Loucy (cell line): ENCODE results near the gene KRT31.
"Not testable (repeated sequence)": the region's sequence is repeated elsewhere in the genome, so short reads cannot be mapped to it uniquely, and the experiment has no call there.

Source experiments
- H2AFZ ChIP-seq: fragments of 200-600 bp; sonication (generic); 2 replicates; pipeline ENCODE4 v1.6.0; 2016; ENCODE audit warnings: antibody characterized with exemption, mild to moderate bottlenecking, low read length, moderate library complexity
- H3F3A ChIP-seq: fragments of 200-600 bp; 2 replicates; pipeline ENCODE4 v1.6.0; 2016; ENCODE audit warnings: antibody characterized with exemption, low read depth, mild to moderate bottlenecking
- H3K27me3 ChIP-seq: fragments of 200-600 bp; sonication (generic); 2 replicates; pipeline ENCODE4 v1.6.1; 2014; ENCODE audit warnings: low read length, mild to moderate bottlenecking; ENCODE audit not compliant: insufficient read depth, poor library complexity, severe bottlenecking
- H3K36me3 ChIP-seq: fragments of 200-600 bp; sonication (generic); 2 replicates; pipeline ENCODE4 v1.6.1; 2016; ENCODE audit warnings: low read length; ENCODE audit not compliant: insufficient read depth
- H3K4me1 ChIP-seq: fragments of 200-600 bp; sonication (generic); 2 replicates; pipeline ENCODE4 v1.5.1; 2014; ENCODE audit warnings: low read length, mild to moderate bottlenecking; ENCODE audit not compliant: insufficient read depth, poor library complexity, severe bottlenecking
- H3K4me2 ChIP-seq: fragments of 200-600 bp; sonication (generic); 2 replicates; pipeline ENCODE4 v1.6.0; 2014; ENCODE audit warnings: antibody characterized with exemption, low read length, low read depth, mild to moderate bottlenecking; ENCODE audit not compliant: poor library complexity, severe bottlenecking
- H3K4me3 ChIP-seq: fragments of 200-600 bp; sonication (generic); 2 replicates; pipeline ENCODE4 v1.5.1; 2014; ENCODE audit warnings: low read length, mild to moderate bottlenecking, mixed read lengths; ENCODE audit not compliant: poor library complexity, severe bottlenecking
- H3K79me2 ChIP-seq: fragments of 200-600 bp; sonication (generic); 2 replicates; pipeline ENCODE4 v1.6.1; 2014; ENCODE audit warnings: low read length; ENCODE audit not compliant: insufficient read depth
- H3K9ac ChIP-seq: fragments of 200-600 bp; sonication (generic); 2 replicates; pipeline ENCODE4 v1.6.0; 2014; ENCODE audit warnings: mild to moderate bottlenecking, low read depth, low read length, moderate library complexity; ENCODE audit not compliant: poor library complexity, severe bottlenecking
- H3K9me2 ChIP-seq: fragments of 200-600 bp; sonication (generic); replicated peaks from 2 replicates; pipeline ENCODE4 v1.6.1; 2016; ENCODE audit warnings: low read depth, low read length, mixed read lengths
- H3K9me3 ChIP-seq: fragments of 200-600 bp; sonication (generic); 2 replicates; pipeline ENCODE4 v1.6.1; 2014; ENCODE audit warnings: mild to moderate bottlenecking, antibody characterized with exemption, low read length, low read depth; ENCODE audit not compliant: insufficient read depth
- H4K20me1 ChIP-seq: fragments of 200-600 bp; sonication (generic); 2 replicates; pipeline ENCODE4 v1.6.0; 2014; ENCODE audit warnings: antibody characterized with exemption, low read length, mild to moderate bottlenecking; ENCODE audit not compliant: insufficient read depth, poor library complexity, severe bottlenecking
- CTCF ChIP-seq: fragments of 200-600 bp; sonication (generic); conservative IDR thresholded peaks from 2 replicates; pipeline ENCODE4 v1.5.1; 2014; ENCODE audit warnings: mild to moderate bottlenecking, antibody characterized with exemption, low read length
- EZH2phosphoT487 ChIP-seq: fragments of 200-600 bp; IDR thresholded peaks from 2 replicates; pipeline ENCODE4 v1.6.1; 2018; ENCODE audit warnings: antibody characterized with exemption, mild to moderate bottlenecking, moderate library complexity, borderline replicate concordance

KRT31 gene

GRCh38 chr17:41396340-41396739 lies 1.1 kb downstream of the KRT31 start:
- Histone ChIP-seq H3F3A (no peaks in the 10 kb centered on the region), H3K9ac (no peak overlapping the region), H3K4me3 (no peak overlapping the region), H4K20me1 (no peaks in the 10 kb centered on the region), H3K9me3 (no peaks in the 10 kb centered on the region), H2AFZ (no peak overlapping the region), H3K4me1 (no peaks in the 10 kb centered on the region), H3K4me2 (no peak overlapping the region), H3K27me3 (no peaks in the 10 kb centered on the region), H3K9me2 (no peaks in the 10 kb centered on the region), H3K79me2 (no peaks in the 10 kb centered on the region), H3K36me3 (no peaks in the 10 kb centered on the region)
- TF ChIP-seq EZH2phosphoT487 (no peak), CTCF (no peak)

- no peaks in the 10 kb centered on the region for H3F3A ChIP-seq
- no peak overlapping the region for H3K9ac ChIP-seq
- no peaks in the 10 kb centered on the region for H3K9me2 ChIP-seq
- TF ChIP-seq CTCF, result no peak
- no peak for TF ChIP-seq EZH2phosphoT487
- H3K4me1 ChIP-seq, result no peaks in the 10 kb centered on the region
- no peaks in the 10 kb centered on the region for H3K36me3 ChIP-seq
- H4K20me1 ChIP-seq, result no peaks in the 10 kb centered on the region
- no peak overlapping the region for H2AFZ ChIP-seq
- H3K79me2 ChIP-seq, result no peaks in the 10 kb centered on the region
- no peaks in the 10 kb centered on the region for H3K9me3 ChIP-seq
- no peak overlapping the region for H3K4me3 ChIP-seq
- no peaks in the 10 kb centered on the region for H3K27me3 ChIP-seq
- H3K4me2 ChIP-seq, result no peak overlapping the region
These were observed 1.8 kb downstream of the KRT31 start for GRCh38 chr17:41395611-41396010.

DNA sequence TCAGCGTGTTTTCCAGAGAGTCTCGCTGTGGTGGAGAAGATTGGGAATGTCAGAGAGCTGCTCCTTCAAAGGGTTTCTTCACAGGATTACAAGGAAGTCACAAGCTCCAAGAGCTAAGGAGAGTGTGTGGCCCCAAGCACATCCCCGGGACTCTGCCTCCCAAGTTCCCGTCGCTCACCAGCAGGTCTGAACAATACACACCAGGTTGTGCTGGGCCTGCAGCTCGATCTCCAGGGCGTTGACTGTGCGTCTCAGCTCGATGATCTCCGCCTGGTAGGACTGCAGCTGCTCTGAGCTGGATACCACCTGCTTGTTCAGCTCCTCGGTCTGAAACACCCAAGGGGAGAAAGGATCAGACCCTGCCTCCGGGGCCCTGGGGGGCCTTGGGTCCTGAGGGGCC lies 2.4 kb downstream of the KRT31 start:
- H3K4me2 ChIP-seq, H3K9ac ChIP-seq, H3K9me3 ChIP-seq, H3K4me3 ChIP-seq, H3F3A ChIP-seq, H3K4me1 ChIP-seq, H3K36me3 ChIP-seq, H2AFZ ChIP-seq, H3K9me2 ChIP-seq, H4K20me1 ChIP-seq, H3K79me2 ChIP-seq, H3K27me3 ChIP-seq: not testable (repeated sequence)

DNA sequence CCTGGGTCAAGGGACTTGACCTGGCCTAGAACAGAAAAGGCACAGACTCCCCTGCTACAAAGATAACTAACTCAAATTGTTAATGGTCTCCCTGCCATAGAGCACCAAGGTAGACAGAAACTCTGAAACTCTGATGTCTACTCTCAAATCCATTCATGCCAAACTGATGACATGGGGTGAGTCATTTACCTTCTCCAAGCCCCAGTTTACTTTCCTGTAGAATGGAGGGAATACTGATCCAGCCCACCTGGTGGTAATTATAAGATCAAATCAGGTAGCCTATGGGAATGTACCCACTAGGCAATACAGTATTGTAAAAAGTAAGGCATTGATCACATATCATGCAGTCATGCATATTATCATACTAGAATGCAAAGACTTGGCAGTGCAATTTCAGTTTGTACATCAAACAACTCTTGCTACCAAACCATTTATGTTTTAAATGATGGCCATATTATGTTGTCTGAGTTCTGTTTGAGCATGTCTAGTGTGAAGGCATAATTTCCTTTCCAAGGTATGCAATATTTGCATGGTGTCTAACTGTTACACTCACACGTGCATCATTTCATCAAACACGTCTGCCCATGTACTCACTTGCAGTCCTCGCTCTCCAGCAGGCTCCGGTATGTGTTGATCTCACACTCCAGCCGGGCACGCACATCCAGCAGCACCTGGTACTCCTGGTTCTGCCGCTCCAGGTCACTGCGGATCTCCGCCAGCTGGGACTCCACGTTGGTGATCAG lies 3.0 kb downstream of the KRT31 start:
- TF ChIP-seq EZH2phosphoT487 (no peak), CTCF (no peak)
- no peaks in the 10 kb centered on the region for H3K4me1 ChIP-seq
- no peaks in the 10 kb centered on the region for H3K36me3 ChIP-seq
- H4K20me1 ChIP-seq, result no peaks in the 10 kb centered on the region
- H3K79me2 ChIP-seq, result no peaks in the 10 kb centered on the region
- H3K9me2 ChIP-seq, result no peaks in the 10 kb centered on the region
- no peak overlapping the region for H2AFZ ChIP-seq
- H3K4me3 ChIP-seq, result no peak overlapping the region
- H3K27me3 ChIP-seq, result no peaks in the 10 kb centered on the region
- H3K4me2 ChIP-seq, result no peak overlapping the region
- H3K9me3 ChIP-seq, result no peaks in the 10 kb centered on the region
- H3K9ac ChIP-seq, result no peak overlapping the region
- no peaks in the 10 kb centered on the region for H3F3A ChIP-seq
